Measurements from ENCODE around the gene NDUFV1. TPM values are rescaled to one million over a fixed set of nuclear protein-coding genes. Genes with fewer than 3 reads are reported as not detected.
A peak's percentile ranks its signal among the peaks of the same experiment; 100 is the strongest.

Gene NDUFV1
- total and polyA plus RNA-seq, 9 of the 15 experiments (the other 6 are each of a cell fraction or from before 2014, with no cell fraction given): 10.8 to 423 (median 209) TPM

- no peak for TF ChIP-seq ZNF318 (IDR thresholded peaks at IDR 0.05; ENCODE audit: borderline replicate concordance in 1 of 2, low read depth in 1 of 2)
- TF ChIP-seq ZBTB2 (IDR thresholded peaks at IDR 0.05): peak; percentile 82
- no peak for TF ChIP-seq SMAD4 (CRISPR knock-in tag; conservative IDR thresholded peaks at IDR 0.05)
- no peak for TF ChIP-seq NR0B1 (IDR thresholded peaks at IDR 0.05; ENCODE audit: partially characterized antibody)
- peak; percentile 72 to 77 for TF ChIP-seq MLLT1 (IDR thresholded peaks at IDR 0.05)
- no peak for TF ChIP-seq ZNF551 (CRISPR knock-in tag; IDR thresholded peaks at IDR 0.05)
These were observed at the start of gene NDUFV1 (continued) for GRCh38 chr11:67606492-67607295.
